Measurements from ENCODE around the gene CYP46A1.

The CYP46A1 gene

GRCh38 chr14:99718811-99719192, 34.7 kb downstream of the CYP46A1 start:
- H3K36me3 ChIP-seq (ENCODE audit: control insufficient read depth in 4 of 4, insufficient read depth in 4 of 4, low read length in 3 of 4): no peaks in the 10 kb centered on the region
- H3K4me1 ChIP-seq (ENCODE audit: control extremely low read depth in 1 of 4, control insufficient read depth in 4 of 4, insufficient read depth in 4 of 4, low read length in 3 of 4): no peaks in the 10 kb centered on the region
- no peak for DNase-seq
- ChIA-PET CTCF (interaction anchor here (1.3 kb wide), 1 partner anchor 11 kb away, joined by 3 read pairs; no protein-coding TSS in a partner anchor), POLR2A (no interaction called here)
- H3K4me3 ChIP-seq (ENCODE audit: control insufficient read depth in 1 of 7, extremely low read depth in 1 of 7, insufficient read depth in 4 of 7, low read depth in 2 of 7, low read length in 6 of 7): no peak overlapping the region
- 100% methylated on average over 3 of the region's 5 CpGs for WGBS (ENCODE audit: insufficient coverage)
- peaks cover 0 to 67% (median 14%) of the 10 kb centered on the region in 5 experiments for H3K27me3 ChIP-seq (replicated peaks in 2 of 5; ENCODE audit: control insufficient read depth in 4 of 5, insufficient read depth in 5 of 5, low read length in 4 of 5)
- no peaks in the 10 kb centered on the region for H3K9me3 ChIP-seq (ENCODE audit: control extremely low read depth in 1 of 5, control insufficient read depth in 4 of 5, insufficient read depth in 2 of 5, low read depth in 1 of 5, low read length in 4 of 5)
- H3K27ac ChIP-seq (ENCODE audit: insufficient read depth in 1 of 2, low read depth in 1 of 2, low read length in 2 of 2, poor library complexity in 1 of 2, severe bottlenecking in 2 of 2): no peak overlapping the region

GRCh38 chr14:99720941-99721791, 37.1 kb downstream of the CYP46A1 start:
- H3K36me3 ChIP-seq (ENCODE audit: control insufficient read depth in 4 of 4, insufficient read depth in 4 of 4, low read length in 3 of 4): no peaks in the 10 kb centered on the region
- no peak overlapping the region for H3K27ac ChIP-seq (ENCODE audit: insufficient read depth in 1 of 2, low read depth in 1 of 2, low read length in 2 of 2, poor library complexity in 1 of 2, severe bottlenecking in 2 of 2)
- ChIA-PET POLR2A (no interaction called here), CTCF (interaction anchor here (1.1 kb wide), 1 partner anchor 165 kb away, joined by 3 read pairs; no protein-coding TSS in a partner anchor)
- no peaks in the 10 kb centered on the region for H3K9me3 ChIP-seq (ENCODE audit: control extremely low read depth in 1 of 5, control insufficient read depth in 4 of 5, insufficient read depth in 2 of 5, low read depth in 1 of 5, low read length in 4 of 5)
- H3K4me1 ChIP-seq (ENCODE audit: control extremely low read depth in 1 of 4, control insufficient read depth in 4 of 4, insufficient read depth in 4 of 4, low read length in 3 of 4): no peaks in the 10 kb centered on the region
- no peak overlapping the region for H3K4me3 ChIP-seq (ENCODE audit: control insufficient read depth in 1 of 7, extremely low read depth in 1 of 7, insufficient read depth in 4 of 7, low read depth in 2 of 7, low read length in 6 of 7)
- peaks cover 0 to 69% (median 17%) of the 10 kb centered on the region in 5 experiments for H3K27me3 ChIP-seq (replicated peaks in 2 of 5; ENCODE audit: control insufficient read depth in 4 of 5, insufficient read depth in 5 of 5, low read length in 4 of 5)
- 98% methylated on average over 16 of the region's 18 CpGs for WGBS (ENCODE audit: insufficient coverage)
- no peak for DNase-seq

- ChIA-PET CTCF (no interaction called here), POLR2A (no interaction called here)
- Histone ChIP-seq H3K36me3 (ENCODE audit: control insufficient read depth in 4 of 4, insufficient read depth in 4 of 4, low read length in 3 of 4) (no peaks in the 10 kb centered on the region), H3K4me1 (ENCODE audit: control extremely low read depth in 1 of 4, control insufficient read depth in 4 of 4, insufficient read depth in 4 of 4, low read length in 3 of 4) (no peaks in the 10 kb centered on the region), H3K27ac (ENCODE audit: insufficient read depth in 1 of 2, low read depth in 1 of 2, low read length in 2 of 2, poor library complexity in 1 of 2, severe bottlenecking in 2 of 2) (no peak overlapping the region), H3K9me3 (ENCODE audit: control extremely low read depth in 1 of 5, control insufficient read depth in 4 of 5, insufficient read depth in 2 of 5, low read depth in 1 of 5, low read length in 4 of 5) (no peaks in the 10 kb centered on the region), H3K27me3 (replicated peaks in 2 of 5; ENCODE audit: control insufficient read depth in 4 of 5, insufficient read depth in 5 of 5, low read length in 4 of 5) (peaks cover 0 to 69% (median 12%) of the 10 kb centered on the region in 5 experiments), H3K4me3 (ENCODE audit: control insufficient read depth in 1 of 7, extremely low read depth in 1 of 7, insufficient read depth in 4 of 7, low read depth in 2 of 7, low read length in 6 of 7) (no peak overlapping the region)
- WGBS (ENCODE audit: insufficient coverage): 92% methylated on average over 11 of the region's 12 CpGs
- no peak for DNase-seq
Measured at GRCh38 chr14:99721792-99722516, 37.9 kb downstream of the CYP46A1 start.

- H3K4me3 ChIP-seq (ENCODE audit: control insufficient read depth in 1 of 7, extremely low read depth in 1 of 7, insufficient read depth in 4 of 7, low read depth in 2 of 7, low read length in 6 of 7): no peak overlapping the region
- ChIA-PET CTCF (no interaction called here), POLR2A (no interaction called here)
- no peaks in the 10 kb centered on the region for H3K4me1 ChIP-seq (ENCODE audit: control extremely low read depth in 1 of 4, control insufficient read depth in 4 of 4, insufficient read depth in 4 of 4, low read length in 3 of 4)
- no peaks in the 10 kb centered on the region for H3K36me3 ChIP-seq (ENCODE audit: control insufficient read depth in 4 of 4, insufficient read depth in 4 of 4, low read length in 3 of 4)
- no peak for DNase-seq
- H3K9me3 ChIP-seq (ENCODE audit: control extremely low read depth in 1 of 5, control insufficient read depth in 4 of 5, insufficient read depth in 2 of 5, low read depth in 1 of 5, low read length in 4 of 5): no peaks in the 10 kb centered on the region
- WGBS (ENCODE audit: insufficient coverage): 98% methylated on average over 8 of the region's 9 CpGs
- H3K27me3 ChIP-seq (replicated peaks in 2 of 5; ENCODE audit: control insufficient read depth in 4 of 5, insufficient read depth in 5 of 5, low read length in 4 of 5): peaks cover 0 to 69% (median 15%) of the 10 kb centered on the region in 5 experiments
- H3K27ac ChIP-seq (ENCODE audit: insufficient read depth in 1 of 2, low read depth in 1 of 2, low read length in 2 of 2, poor library complexity in 1 of 2, severe bottlenecking in 2 of 2): no peak overlapping the region
Measured at GRCh38 chr14:99722741-99723140, 38.6 kb downstream of the CYP46A1 start.

GRCh38 chr14:99724196-99724891, 40.2 kb downstream of the CYP46A1 start:
- Histone ChIP-seq H3K9me3 (ENCODE audit: control extremely low read depth in 1 of 5, control insufficient read depth in 4 of 5, insufficient read depth in 2 of 5, low read depth in 1 of 5, low read length in 4 of 5) (no peaks in the 10 kb centered on the region), H3K36me3 (ENCODE audit: control insufficient read depth in 4 of 4, insufficient read depth in 4 of 4, low read length in 3 of 4) (no peaks in the 10 kb centered on the region), H3K4me3 (ENCODE audit: control insufficient read depth in 1 of 7, extremely low read depth in 1 of 7, insufficient read depth in 4 of 7, low read depth in 2 of 7, low read length in 6 of 7) (no peak overlapping the region), H3K27me3 (replicated peaks in 2 of 5; ENCODE audit: control insufficient read depth in 4 of 5, insufficient read depth in 5 of 5, low read length in 4 of 5) (peaks cover 0 to 77% (median 12%) of the 10 kb centered on the region in 5 experiments), H3K27ac (ENCODE audit: insufficient read depth in 1 of 2, low read depth in 1 of 2, low read length in 2 of 2, poor library complexity in 1 of 2, severe bottlenecking in 2 of 2) (no peak overlapping the region), H3K4me1 (ENCODE audit: control extremely low read depth in 1 of 4, control insufficient read depth in 4 of 4, insufficient read depth in 4 of 4, low read length in 3 of 4) (no peaks in the 10 kb centered on the region)
- ChIA-PET CTCF (no interaction called here), POLR2A (no interaction called here)
- 42% methylated on average over 2 of the region's 5 CpGs for WGBS (ENCODE audit: insufficient coverage)
- DNase-seq: no peak

GRCh38 chr14:99724939-99725773, 41.1 kb downstream of the CYP46A1 start:
- ChIA-PET CTCF (no interaction called here), POLR2A (no interaction called here)
- Histone ChIP-seq H3K27ac (ENCODE audit: insufficient read depth in 1 of 2, low read depth in 1 of 2, low read length in 2 of 2, poor library complexity in 1 of 2, severe bottlenecking in 2 of 2) (no peak overlapping the region), H3K9me3 (ENCODE audit: control extremely low read depth in 1 of 5, control insufficient read depth in 4 of 5, insufficient read depth in 2 of 5, low read depth in 1 of 5, low read length in 4 of 5) (no peaks in the 10 kb centered on the region), H3K4me1 (ENCODE audit: control extremely low read depth in 1 of 4, control insufficient read depth in 4 of 4, insufficient read depth in 4 of 4, low read length in 3 of 4) (peaks cover 0 to 2% (median 1%) of the 10 kb centered on the region in 4 experiments), H3K27me3 (replicated peaks in 2 of 5; ENCODE audit: control insufficient read depth in 4 of 5, insufficient read depth in 5 of 5, low read length in 4 of 5) (peaks cover 0 to 80% (median 12%) of the 10 kb centered on the region in 5 experiments), H3K4me3 (ENCODE audit: control insufficient read depth in 1 of 7, extremely low read depth in 1 of 7, insufficient read depth in 4 of 7, low read depth in 2 of 7, low read length in 6 of 7) (no peak overlapping the region), H3K36me3 (ENCODE audit: control insufficient read depth in 4 of 4, insufficient read depth in 4 of 4, low read length in 3 of 4) (no peaks in the 10 kb centered on the region)
- 98% methylated on average over 13 of the region's 15 CpGs for WGBS (ENCODE audit: insufficient coverage)
- no peak for DNase-seq
